GM21786 (cell line): Measurements from ENCODE around the gene SPTSSA.
"Not testable (repeated sequence)": the region's sequence is repeated elsewhere in the genome, so short reads cannot be mapped to it uniquely, and the experiment has no call there.

Source experiments
- ATAC-seq: cut with Tn5 transposase; IDR thresholded peaks from one replicate; pipeline ENCODE4 v1.9.1; 2021; ENCODE audit not compliant: unreplicated experiment

SPTSSA gene, protein sequence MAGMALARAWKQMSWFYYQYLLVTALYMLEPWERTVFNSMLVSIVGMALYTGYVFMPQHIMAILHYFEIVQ

GRCh38 chr14:34462132-34462893, at the start of gene SPTSSA:
TSS of gene SPTSSA (minus strand) at chr14:34462240. CDS start at chr14:34462207, 33 bp downstream.
- ATAC-seq, result peak; percentile 89

- no peak for ATAC-seq
Observed at GRCh38 chr14:34507884-34508283, 45.8 kb upstream of the SPTSSA start.

DNA sequence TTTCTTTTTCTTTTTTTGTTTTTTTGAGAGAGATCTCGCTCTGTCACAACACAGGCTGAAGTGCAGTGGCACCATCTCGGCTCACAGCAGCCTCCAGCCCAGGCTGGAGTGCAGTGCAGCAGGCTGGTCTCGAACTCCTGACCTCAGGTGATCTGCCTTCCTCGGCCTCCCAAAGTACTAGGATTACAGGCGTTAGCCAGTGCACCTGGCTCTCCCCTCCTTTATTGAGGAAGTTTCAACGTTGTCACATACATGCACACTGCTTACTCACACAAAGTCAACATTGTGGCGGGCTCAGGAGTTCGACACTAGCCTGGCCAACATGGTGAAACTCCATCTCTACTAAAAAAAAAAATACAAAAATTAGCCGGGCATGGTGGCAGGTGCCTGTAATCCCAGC, 45.4 kb upstream of the SPTSSA start:
- no peak for ATAC-seq

- not testable (repeated sequence) for ATAC-seq
Observed at GRCh38 chr14:34505124-34505491, 43.1 kb upstream of the SPTSSA start.

DNA sequence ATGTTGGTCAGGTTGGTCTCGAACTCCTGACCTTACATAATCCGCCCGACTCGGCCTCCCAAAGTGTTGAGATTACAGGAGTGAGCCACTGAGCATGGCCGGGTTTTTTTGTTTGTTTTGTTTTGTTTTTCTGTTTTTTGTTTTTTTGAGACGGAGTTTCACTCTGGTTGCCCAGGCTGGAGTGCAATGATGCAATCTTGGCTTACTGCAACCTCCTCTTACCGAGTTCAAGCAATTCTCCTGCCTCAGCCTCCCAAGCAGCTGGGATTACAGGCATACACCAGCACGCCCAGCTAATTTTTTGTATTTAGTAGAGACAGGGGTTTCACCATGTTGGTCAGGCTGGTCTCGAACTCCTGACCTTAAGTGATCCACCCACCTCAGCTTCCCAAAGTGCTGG, 42.0 kb upstream of the SPTSSA start:
- not testable (repeated sequence) for ATAC-seq

- no peak for ATAC-seq
Observed at GRCh38 chr14:34502545-34503225, 40.6 kb upstream of the SPTSSA start.

- ATAC-seq, result no peak
Observed at GRCh38 chr14:34502001-34502400, 40.0 kb upstream of the SPTSSA start.

- ATAC-seq, result no peak
Observed at GRCh38 chr14:34501004-34501580, 39.1 kb upstream of the SPTSSA start.

DNA sequence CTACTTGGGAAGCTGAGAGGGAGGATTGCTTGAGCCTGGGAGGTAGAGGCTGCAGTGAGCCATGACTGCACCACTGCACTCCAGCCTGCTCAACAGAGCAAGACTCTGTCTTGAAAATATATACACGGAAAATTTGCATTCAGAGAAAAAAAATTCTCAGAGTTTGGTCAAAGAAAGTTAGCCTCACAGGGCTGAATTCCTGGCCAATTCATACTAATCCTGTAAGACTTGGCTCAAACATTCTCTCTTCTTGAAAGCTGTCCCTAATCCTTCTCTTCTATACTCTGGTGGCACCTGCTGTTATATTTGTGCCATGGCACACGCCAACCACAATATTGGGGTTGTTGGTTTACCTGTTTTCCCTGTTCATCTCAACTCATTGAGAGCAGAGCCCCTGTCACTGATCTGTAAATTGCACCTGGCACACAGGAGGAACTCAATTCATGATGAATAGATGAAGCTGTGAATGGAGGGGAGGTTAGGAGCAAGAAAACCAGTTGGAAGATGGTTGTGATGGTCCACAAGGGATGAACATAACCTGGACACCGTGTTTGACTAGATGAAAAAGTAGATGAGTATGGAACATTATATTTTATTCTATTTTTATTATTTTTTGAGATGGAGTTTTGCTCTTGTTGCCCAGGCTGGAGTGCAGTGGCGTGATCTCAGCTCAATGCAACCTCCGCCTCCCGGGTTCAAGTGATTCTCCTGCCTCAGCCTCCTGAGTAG, 36.8 kb upstream of the SPTSSA start:
- ATAC-seq, result peak; percentile 52

DNA sequence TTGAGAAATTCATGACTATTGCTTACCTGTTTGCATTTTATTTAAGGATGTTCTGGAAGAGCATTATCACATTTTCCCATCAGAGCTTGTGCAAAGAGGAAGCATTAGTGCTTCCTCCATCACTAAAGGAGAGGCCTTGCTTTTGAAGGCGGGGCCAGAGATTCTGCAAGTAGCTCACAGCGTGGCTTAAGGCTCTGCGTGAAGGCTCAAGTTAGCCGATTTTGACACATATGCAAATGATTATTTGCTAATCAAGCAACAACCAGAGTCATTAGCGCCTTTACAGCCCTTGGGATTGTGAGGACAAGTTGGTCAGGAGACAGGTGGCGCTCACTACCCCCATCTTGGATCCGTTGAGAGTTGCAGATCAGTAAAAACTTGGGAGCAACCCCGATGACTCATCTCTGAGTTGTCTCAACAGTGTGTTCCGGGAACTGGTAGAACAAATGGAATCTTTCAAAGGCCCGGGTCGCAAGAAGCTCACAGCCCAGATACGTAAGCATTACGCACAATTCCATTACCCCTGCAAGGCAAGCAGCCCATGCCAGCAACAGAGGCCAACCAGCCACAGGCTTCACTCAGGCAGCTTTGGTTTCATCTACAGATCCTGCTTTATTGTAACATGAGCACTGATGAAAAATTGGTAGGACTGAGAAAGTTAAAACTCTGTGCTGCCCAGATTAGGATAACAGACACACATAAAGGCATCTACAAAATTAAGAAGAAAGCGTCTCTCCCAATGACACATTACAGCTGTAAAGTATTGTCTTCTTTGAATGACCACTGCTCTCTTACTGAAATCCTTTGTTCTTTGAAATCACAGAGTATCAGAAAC, 34.9 kb upstream of the SPTSSA start:
- no peak for ATAC-seq

DNA sequence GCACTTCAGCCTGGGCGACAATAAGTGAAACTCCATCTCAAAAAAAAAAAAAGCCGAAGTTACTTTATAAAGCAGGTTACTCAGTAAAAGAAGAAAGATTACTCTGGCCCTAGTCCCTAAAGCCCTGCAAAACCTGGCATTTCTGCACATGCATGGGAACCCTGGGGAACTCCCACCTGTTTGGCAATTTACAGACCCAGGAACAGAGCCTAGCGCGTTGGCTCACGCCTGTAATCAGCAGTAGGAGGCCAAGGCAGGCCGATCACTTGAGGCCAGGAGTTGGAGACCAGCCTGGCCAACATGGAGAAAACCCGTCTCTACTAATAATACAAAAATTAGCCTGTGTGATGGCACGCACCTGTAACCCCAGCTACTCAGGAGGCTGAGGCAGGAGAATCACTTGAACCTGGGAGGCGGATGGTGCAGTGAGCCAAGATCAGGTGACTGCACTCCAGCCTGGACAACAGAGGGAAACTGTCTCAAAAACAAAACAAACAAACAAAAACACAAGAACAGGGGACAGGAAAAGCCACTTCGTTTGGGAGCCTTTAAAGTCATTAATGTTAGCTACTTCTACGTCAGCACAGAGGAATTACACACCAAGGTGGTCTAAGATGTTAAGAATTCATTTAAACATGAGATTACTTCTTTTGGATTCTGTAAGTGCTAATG, 34.1 kb upstream of the SPTSSA start:
- ATAC-seq, result no peak

DNA sequence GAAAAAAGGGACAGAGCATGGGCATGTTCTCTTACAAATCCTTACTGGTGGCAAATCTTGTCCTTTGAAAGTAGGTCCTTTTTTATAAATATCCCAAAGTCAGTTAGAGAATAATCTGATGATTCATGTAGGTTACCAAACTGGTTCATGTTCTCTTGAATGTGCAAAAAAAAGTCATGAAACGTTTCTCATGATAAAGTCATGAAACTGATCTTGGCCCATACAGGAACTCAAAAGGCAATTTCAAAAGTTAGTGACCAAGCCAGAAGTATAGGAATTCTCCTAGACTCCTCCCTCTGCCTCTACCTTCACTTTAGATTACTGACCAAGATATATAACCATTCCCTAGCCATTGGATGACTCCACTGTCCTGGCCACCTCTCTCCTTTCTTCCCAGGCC, 27.3 kb upstream of the SPTSSA start:
- ATAC-seq, result no peak

- no peak for ATAC-seq
Observed at GRCh38 chr14:34488528-34488927, 26.5 kb upstream of the SPTSSA start.

DNA sequence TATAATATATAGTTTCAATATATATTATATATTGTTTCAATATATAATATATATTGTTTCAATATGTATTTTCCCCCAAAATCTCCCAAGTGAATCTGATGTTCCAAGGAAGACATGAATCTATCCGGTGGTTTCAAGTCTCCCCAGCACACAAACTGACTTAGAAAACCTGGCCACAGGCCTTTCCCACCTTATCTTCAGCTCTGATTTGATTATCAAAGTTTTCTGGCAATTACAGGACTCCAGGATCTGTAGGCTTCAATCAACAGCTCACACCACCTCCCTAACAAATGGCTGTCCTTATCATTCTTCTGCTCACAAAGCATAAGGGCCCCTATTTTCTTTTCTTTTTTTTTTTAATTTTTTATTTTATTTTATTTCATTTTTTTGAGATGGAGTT, 22.7 kb upstream of the SPTSSA start:
- no peak for ATAC-seq

DNA sequence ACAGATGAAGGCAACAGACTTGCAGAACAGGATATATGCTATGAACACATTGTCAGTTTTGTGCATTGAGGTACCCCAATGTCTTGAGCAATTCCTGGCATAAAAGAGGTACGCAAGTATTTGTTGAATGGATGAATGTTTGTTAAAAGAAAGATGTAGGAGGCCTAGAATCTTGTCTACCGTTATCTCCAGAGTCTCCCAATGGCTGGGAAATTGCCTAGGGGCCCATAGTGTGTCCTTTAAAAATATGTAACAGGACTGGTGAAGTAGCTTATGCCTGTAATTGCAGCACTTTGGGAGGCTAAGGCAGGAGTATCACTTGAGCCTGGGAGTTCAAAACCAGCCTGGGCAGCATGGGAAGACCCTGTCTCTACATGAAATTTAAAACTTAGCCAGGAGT, 20.4 kb upstream of the SPTSSA start:
- ATAC-seq, result no peak

GRCh38 chr14:34479694-34480093, 17.7 kb upstream of the SPTSSA start:
- no peak for ATAC-seq

DNA sequence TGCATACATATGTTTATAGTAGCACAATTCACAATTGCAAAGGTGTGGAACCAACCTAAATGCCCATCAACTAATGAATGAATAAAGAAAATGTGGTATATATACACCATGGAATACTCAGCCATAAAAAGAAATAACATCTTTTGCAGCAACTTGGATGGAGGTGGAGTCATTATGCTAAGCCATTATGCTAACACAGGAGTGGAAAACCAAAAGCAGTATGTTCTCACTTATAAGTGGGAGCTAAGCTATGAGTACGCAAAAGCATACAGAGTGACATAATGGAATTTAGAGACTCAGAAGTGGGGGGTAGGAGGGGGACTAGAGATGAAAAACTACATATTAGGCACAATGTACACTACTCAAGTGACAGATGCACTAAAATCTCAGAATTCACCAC, 16.2 kb upstream of the SPTSSA start:
- no peak for ATAC-seq

- ATAC-seq, result not testable (repeated sequence)
Observed at GRCh38 chr14:34476036-34476435, 14.0 kb upstream of the SPTSSA start.

- no peak for ATAC-seq
Observed at GRCh38 chr14:34475163-34475562, 13.1 kb upstream of the SPTSSA start.

- ATAC-seq, result no peak
Observed at GRCh38 chr14:34474187-34474679, 12.2 kb upstream of the SPTSSA start.
